HG02938 (cell line): ENCODE data around the gene RHBDF2.

Source experiments
- ATAC-seq: cut with Tn5 transposase; IDR thresholded peaks from one replicate; pipeline ENCODE4 v1.9.1; 2021; ENCODE audit warnings: mild to moderate bottlenecking, moderate library complexity; ENCODE audit not compliant: unreplicated experiment

The RHBDF2 gene

DNA sequence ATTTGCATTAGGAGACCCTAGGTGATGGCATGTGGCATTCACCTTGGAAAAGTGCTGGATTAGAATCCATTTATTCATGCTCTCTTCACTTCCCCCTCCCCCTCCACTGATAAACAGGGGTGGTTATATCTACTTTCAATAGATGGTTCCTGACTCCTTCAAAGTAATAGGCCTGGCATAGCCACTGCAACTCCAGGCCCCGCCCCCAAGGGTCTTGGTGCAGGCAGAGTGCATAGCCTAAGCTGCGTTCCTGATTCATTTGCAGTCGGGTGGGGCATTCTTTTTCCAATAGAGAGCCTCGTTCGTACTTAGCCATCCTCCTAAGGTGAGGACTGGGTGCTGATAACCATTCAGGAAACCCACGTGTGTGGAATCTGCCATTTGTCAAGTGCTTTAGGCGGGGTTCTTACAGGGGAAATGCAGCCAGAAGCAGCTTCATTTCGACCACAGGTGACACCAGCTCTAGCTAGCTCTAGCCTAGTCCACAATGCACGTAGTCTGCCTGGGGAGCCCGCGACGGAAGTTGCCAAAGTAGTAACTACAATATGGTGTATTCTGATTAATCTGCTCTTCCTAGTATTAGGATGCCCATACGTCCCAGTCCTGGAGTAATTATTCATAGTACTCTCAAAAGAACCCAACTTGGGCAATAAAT lies 59.4 kb downstream of the RHBDF2 start:
- ATAC-seq: no peak

DNA sequence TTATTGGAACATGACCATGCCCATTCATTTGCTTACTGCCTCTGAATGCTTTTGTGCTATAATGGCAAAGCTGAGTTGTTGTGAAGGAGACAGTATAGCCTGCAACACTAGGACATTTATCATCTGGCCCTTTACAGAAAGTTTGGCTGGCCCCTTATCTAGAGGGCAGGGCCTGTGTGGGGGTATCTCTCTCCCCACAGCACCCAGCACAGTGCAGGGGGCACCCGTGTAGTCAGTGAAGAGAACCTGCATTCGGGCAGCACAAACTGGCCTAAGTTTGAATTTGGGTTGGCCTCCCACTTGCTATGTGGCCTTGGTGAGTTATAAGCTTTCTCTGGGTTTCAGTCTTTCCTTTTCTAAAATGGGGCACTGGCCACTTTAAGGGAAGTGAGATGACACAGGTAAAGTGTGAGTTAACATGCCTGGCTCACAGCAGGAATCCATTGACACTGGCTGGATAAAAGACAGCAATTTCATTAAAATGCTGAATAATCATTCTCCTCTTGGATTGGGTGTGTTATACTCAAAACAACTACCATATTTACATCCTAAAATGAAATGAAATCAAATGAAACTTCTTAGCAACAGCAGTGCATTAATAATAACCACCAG lies 60.4 kb downstream of the RHBDF2 start:
- no peak for ATAC-seq

DNA sequence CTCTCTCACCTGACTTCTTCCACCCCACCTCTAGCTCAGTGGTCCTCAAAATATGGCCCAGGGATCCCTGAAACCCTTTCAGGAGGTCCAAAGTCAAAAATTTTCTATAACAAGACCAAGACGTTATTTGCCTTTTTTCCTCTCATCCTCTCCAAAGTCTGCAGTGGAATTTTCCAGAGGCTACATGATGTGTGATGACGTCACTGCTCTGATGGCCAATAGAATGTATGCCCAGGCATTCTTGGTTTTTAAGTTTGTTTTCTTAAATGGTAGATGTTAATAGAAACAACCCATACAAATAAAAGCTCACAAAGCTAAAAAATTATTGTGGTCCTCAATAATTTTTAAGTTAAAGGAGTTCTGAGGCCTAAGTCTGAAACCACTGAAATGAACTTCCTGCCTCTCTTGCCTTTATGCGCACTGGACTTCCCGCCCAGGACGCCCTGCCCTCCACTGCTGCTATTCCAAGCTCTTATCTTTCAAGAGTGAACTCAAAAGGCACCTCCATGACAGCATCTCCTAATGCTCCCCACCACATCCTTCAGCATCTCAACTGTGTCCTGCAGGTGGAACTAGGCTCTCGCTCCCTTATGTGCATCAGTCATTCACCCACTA lies 61.8 kb downstream of the RHBDF2 start:
- no peak for ATAC-seq

DNA sequence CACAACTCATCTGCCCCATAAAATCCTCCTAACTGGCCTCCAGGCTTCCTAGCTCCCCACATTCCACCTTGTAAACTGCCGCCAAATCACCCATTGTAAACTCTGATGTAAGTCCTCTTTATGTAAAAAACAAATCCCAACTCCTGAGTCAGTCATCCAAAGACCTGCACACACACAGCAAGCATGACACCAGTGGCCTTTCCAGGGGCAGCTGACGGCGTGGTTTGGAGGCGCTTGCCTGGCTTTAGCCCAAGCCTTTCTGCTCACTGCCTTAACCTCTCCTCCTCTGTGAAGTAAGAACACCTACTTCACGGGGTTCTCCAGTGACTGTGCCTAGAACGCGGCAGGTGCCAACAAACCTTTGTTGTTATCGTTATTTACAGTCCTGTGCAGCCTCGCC lies 62.3 kb downstream of the RHBDF2 start:
- ATAC-seq: no peak

DNA sequence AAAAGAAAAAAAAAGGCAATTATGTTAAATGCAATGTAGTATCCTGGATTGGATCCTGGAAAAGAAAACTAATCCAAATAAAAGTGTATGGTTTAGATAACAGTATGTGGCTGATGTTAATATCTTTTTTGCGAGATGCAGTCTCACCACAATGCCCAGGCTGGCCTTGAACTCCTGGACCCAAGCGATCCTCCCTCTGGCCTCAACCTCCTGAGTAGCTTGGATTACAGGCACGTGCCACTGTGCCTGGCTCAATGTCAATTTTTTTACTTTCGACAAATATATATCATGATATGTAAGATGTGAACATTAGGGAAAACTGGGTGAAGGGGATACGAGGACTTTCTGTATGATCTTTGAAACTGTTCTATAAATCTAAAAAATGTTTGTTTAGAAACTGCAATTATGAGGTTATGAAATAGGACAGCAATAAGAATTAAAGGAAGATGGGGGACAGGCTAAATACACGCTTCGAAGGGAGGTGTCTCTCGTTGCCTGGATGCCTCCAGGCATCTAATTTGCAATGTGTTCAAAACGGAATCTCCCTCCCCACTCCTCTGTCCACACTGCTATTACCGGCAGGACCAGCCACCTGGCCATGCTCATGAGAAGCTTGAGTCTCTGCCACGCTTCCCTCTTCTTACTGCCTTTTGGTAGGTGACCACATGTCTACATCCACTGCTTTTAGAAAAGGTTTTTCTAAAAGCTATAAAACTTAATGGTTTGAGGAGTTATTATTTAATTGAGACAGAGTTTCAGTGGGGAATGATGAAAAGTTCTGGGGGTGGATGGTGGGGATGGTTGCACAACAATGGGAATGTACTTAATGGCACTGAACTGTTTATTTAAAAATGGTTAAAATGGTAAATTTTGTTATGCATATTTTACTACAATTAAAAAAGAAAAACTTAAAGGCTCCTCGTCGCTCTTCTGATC lies 63.5 kb downstream of the RHBDF2 start:
- ATAC-seq: no peak

DNA sequence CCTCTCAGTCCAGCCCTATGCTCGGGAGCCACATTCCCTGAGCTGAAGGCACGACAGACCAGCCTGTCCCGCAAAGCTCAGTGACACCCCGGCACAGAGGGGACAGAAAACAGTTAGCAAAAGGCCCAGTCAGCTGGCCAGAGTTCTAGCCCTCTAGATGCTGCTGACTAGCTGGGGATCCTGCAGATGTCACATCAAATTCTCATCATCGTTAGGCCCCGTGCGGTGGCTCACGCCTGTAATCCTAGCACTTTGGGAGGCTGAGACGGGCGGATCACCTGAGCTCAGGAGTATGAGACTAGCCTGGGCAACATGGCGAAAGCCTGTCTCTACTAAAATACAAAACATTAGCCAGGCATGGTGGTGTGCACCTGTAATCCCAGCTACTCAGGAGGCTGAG lies 65.5 kb downstream of the RHBDF2 start:
- no peak for ATAC-seq

DNA sequence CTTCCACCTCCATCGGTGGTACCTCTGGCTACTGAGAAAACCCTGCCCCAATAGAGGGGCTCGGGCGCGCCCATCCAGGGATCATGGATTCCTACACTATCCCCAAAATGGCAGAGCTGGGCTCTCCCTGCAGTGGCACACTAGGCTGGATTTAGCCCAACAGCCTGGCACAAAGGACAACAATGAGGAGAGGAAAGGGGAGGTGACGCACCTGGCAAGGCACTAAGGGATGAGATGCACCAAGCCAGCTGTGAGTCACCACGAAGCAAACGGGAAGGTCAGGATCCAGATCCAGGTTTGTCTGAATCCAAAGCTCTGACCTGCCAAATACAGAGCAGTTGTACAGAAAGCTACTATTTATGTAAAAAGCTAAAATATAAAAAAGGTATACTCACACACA lies 66.4 kb downstream of the RHBDF2 start:
- ATAC-seq: no peak

DNA sequence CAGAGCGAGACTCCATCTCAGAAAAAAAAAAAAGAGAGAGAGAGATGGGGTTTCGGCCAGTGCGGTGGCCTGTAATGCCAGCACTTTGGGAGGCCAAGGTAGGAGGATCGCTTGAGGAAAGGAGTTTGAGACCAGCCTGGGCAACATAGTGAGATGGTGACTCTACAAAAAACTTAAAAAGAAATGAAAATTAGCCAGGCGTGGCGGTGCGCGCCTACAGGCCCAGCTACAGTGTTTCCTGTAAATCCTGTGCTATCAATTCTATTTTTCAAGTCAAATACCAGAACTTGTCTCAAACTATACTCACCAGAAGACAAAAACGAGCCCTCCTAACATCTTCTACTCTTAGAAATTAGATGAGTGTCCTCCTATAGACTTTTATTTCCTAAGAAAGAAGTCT lies 67.5 kb downstream of the RHBDF2 start:
- no peak for ATAC-seq

DNA sequence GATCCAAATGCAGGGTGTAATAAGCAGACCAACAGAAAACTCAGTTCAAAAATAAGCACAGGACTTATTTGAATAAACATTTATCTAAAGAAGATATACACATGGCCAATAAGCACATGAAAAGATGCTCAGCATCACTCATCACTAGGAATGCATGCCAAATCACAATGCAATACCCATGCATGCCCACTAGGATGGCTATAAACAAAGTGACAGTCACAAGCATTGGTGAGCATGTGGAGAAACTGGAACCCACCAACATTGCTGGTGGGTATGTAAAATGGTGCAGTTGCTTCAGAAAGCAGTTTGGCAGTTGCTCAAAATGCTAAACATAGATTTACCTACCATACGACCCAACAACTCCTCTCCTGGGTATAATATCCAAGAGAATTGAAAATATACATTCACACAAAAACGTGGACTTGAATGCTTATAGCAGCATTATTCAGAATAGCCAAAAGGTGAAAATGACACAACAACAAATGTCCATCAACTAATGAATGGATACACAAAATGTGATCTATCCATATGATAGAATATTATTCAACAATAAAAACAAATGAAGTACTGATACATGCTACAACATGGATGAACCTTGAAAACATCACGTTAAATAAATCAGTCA lies 68.4 kb downstream of the RHBDF2 start:
- no peak for ATAC-seq

DNA sequence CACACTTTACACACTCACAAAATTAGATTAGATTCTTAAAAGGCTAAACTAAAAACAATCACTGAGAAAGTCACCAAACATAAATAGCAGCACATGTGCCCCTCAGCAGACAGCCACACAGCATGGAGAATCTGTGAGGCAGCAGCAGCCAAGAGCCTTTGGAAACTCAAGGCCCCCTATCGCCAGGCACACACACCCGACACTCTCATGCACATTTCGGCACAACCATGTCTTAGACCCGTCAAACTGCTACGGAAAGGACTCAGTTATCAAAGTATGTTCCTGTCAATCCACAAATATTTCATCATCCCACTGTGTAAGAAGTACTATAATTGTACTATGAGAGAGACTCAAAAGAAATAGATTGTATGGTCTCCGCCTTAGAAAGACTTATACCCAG lies 69.2 kb downstream of the RHBDF2 start:
- no peak for ATAC-seq

DNA sequence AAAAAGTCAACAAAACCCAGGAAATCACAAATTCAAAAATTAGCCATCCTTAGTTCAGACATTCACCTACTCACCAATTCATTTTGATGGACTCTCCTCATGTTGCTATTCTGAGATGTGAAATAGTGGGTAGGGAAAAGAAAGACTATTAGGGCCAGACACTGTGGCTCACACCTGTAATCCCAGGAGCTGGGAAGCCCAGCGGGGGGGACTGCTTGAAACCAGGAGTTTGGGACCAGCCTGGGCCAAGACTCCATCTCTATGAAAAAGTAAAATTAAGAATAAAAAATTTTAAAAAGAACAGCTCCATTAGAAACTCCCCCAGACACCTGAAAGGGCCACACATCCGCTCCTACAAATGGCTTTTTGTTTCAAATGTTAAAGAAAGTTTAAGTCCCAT lies 69.7 kb downstream of the RHBDF2 start:
- ATAC-seq: no peak

DNA sequence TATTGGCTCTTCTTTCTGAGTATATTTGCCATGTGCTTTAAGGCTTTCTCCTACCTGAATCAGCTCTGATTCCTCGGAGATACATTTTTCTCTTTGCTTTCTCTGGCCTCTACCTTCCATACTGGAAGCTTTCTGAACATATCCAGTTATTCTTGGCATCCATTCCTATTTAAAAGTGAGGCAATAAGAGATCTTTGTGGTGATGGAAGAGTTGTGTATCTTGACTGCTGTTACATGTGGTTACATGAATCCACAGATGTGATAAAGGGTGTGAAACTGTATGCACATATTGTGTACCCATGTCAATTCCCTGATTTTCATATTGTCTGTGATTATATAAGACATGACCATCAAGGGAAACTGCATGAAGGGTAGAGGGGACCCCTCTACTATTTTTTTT lies 72.7 kb downstream of the RHBDF2 start:
- ATAC-seq: no peak

DNA sequence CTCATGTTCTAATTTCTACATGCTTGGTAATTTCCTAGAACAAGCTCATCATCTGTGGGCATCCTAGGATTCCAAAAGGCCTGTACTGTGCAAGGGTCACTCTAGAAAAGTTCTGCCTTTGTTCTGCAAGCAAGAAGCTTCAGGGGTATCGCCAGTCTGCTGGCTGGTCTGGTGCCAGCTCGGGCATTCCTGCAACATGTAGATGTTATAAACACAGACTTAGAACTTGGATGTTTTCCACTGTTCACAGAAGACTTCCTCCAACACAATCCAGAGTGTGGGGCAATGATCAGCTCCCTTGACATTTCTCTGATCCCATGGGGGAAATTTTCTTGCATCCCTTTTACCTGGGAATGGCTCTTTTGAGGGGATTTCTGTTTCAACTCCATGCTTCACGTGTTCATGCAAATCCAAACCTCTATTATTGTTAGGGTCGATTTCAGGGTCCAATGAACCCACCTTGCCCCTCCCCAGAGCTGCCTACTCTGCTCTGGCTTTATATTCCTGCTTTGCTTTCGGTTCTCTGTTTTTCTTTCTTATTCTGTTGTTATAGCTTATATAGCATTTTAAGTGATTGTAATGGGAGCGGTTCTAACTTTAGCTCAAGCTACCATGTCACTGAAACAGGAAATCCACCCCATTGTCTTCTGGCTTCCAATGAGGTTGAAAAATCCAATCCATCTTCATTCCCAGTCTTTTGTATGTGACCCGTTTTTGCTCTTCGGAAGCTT lies 73.6 kb downstream of the RHBDF2 start:
- no peak for ATAC-seq

DNA sequence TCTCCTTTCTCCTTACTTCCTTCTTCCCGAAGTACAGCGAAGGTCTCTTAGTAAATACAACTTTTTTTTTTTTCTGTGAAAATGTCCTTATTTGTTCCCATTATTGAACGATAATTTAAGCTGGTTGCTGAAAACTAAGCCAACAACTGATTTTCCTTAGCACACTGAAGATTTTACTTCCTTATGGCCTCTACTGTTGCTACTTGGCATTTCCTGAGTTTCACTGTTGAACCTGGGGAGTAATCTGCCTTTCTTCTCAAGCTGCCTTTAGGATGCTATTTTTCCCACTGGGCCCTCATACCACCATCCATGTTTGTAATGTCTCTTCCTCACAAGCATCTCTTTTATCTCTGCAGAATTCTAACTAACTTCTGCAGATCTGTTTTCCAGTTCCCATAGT lies 74.4 kb downstream of the RHBDF2 start:
- no peak for ATAC-seq

DNA sequence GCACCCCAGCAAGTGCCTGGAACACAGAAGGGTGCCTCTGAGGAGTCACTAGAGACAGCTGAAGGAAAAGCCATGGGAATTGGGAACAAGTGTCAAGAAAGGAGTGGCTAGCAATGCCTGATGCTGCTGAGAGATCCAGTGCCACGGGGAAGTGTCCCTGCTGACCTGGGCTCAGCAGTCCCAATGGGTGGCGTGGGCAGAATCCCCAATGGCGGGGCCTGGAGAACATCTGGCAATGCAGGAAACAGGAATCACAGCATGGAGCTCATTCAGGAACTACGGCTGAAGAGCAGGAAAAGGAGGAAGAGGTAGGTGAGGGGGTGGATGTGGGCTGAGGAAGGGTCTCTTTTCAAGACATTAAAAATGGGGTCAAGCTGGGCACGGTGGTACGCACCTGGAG lies 78.4 kb downstream of the RHBDF2 start:
- no peak for ATAC-seq

DNA sequence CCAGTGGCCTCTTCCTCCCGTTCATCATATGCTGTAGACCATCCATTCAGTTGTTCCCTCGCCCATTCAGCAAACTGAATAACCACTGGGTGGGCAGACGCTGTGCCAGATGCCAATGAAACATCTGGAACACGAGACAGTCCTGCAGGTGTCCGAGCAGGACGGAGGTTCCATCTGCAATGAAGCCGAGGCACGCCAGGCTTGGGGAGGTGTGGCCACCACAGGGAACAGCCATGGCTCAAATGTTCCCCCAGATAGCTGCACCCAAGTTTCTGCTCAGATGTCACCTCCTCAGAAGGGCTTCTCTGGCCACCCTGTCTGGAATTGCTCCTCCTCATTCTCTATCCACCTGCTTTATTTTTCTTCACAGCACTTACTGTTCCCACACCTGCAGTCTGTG lies 78.8 kb downstream of the RHBDF2 start:
- no peak for ATAC-seq

DNA sequence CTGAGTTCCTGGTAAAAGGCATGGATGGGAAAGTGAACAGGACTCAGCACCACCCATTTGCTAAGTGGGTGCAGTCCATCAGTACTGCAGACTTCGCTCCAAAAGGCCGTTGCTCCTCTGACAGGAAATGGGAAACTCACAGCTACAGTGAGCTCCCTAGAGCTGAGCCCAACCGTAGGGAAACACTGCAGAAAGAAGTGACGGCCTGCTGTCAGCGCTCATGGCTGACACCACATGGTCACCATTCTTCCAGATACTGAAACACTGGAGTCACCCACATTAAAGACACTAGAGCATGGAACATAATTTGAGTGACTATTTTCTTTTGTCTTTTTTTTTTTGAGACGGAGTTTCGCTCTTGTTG lies 80.2 kb downstream of the RHBDF2 start:
- ATAC-seq: no peak
